BLaER1 treated with 17β-estradiol and CSF1 and Interleukin-3, amounts not matched to agents 10 nM and 100 nM (cell line): ENCODE data around the gene DLX1.
A peak's percentile ranks its signal among the peaks of the same experiment; 100 is the strongest.

Experiments used
- H3K27ac ChIP-seq, 11 experiments: shearing (Covaris generic); formaldehyde crosslinking; 2 replicates each; pipeline ENCODE4 v1.8.1; 2022
- H3K27me3 ChIP-seq, 11 experiments: shearing (Covaris generic); formaldehyde crosslinking; 2 replicates each; pipeline ENCODE4 v1.8.1; 2022
- H3K36me3 ChIP-seq, 11 experiments: shearing (Covaris generic); formaldehyde crosslinking; 2 replicates each; pipeline ENCODE4 v1.8.1; 2022
- H3K4me1 ChIP-seq, 10 experiments: shearing (Covaris generic); formaldehyde crosslinking; 2 replicates each; pipeline ENCODE4 v1.8.1; 2022
- H3K4me2 ChIP-seq, 11 experiments: shearing (Covaris generic); formaldehyde crosslinking; 2 replicates each; pipeline ENCODE4 v1.8.1; 2022
- H3K4me3 ChIP-seq, 10 experiments: shearing (Covaris generic); formaldehyde crosslinking; 2 replicates each; pipeline ENCODE4 v1.8.1; 2022
- H3K9ac ChIP-seq, 11 experiments: shearing (Covaris generic); formaldehyde crosslinking; 2 replicates each; pipeline ENCODE4 v1.8.1; 2022
- H3K9me3 ChIP-seq, 11 experiments: shearing (Covaris generic); formaldehyde crosslinking; replicated peaks in 1 of 11; 2 replicates each; pipeline ENCODE4 v1.8.1; 2022
- H4K20me1 ChIP-seq, 11 experiments: shearing (Covaris generic); formaldehyde crosslinking; 2 replicates each; pipeline ENCODE4 v1.8.1; 2022
- Cebpa-rat ChIP-seq, 11 experiments: shearing (Covaris generic); IDR thresholded peaks; 2 replicates each; pipeline ENCODE4 v1.8.1; 2022

DLX1 gene

GRCh38 chr2:172094294-172095145 is 9.2 kb downstream of the DLX1 start:
- peaks cover 10 to 42% (median 33%) of the 10 kb centered on the region in 10 experiments for H3K4me1 ChIP-seq
- peak overlapping the region in 3 of 11 experiments; percentile 35 to 53 (median 39); a peak in 3 of 22 replicates for H3K9ac ChIP-seq
- peaks cover 0 to 98% (median 93%) of the 10 kb centered on the region in 11 experiments; a peak in 20 of 22 replicates for H4K20me1 ChIP-seq
- no peak for TF ChIP-seq Cebpa-rat (IDR thresholded peaks at IDR 0.05)
- peak overlapping the region in 9 of 10 experiments; percentile 41 to 67 (median 50); a peak in 17 of 20 replicates for H3K4me3 ChIP-seq
- peaks cover 100% of the 10 kb centered on the region in 11 experiments for H3K27me3 ChIP-seq
- no peak overlapping the region for H3K27ac ChIP-seq
- H3K36me3 ChIP-seq, result no peaks in the 10 kb centered on the region
- peak overlapping the region; percentile 52 to 99 (median 79) for H3K4me2 ChIP-seq
- no peaks in the 10 kb centered on the region for H3K9me3 ChIP-seq

- Histone ChIP-seq H3K4me2 (peak overlapping the region; percentile 52 to 99 (median 79)), H3K27me3 (peaks cover 100% of the 10 kb centered on the region in 11 experiments), H3K4me3 (peak overlapping the region; percentile 1 to 67 (median 50); a peak in 19 of 20 replicates), H3K36me3 (no peaks in the 10 kb centered on the region), H3K27ac (no peak overlapping the region), H3K9me3 (no peaks in the 10 kb centered on the region), H3K4me1 (peaks cover 16 to 50% (median 38%) of the 10 kb centered on the region in 10 experiments), H3K9ac (peak overlapping the region in 3 of 11 experiments; percentile 35 to 53 (median 39); a peak in 3 of 22 replicates), H4K20me1 (peaks cover 0 to 98% (median 93%) of the 10 kb centered on the region in 11 experiments; a peak in 20 of 22 replicates)
- TF ChIP-seq Cebpa-rat (IDR thresholded peaks at IDR 0.05), result no peak
Measured at GRCh38 chr2:172095146-172095904, 10.0 kb downstream of the DLX1 start.

GRCh38 chr2:172095905-172096625 is 10.8 kb downstream of the DLX1 start:
- Histone ChIP-seq H3K4me1 (peaks cover 24 to 58% (median 45%) of the 10 kb centered on the region in 10 experiments), H3K4me2 (peak overlapping the region; percentile 52 to 99 (median 79); a peak in 18 of 22 replicates), H3K4me3 (peak overlapping the region in 6 of 10 experiments; percentile 1 to 67 (median 50); a peak in 8 of 20 replicates), H3K27ac (no peak overlapping the region), H4K20me1 (peaks cover 0 to 99% (median 95%) of the 10 kb centered on the region in 11 experiments; a peak in 20 of 22 replicates), H3K9me3 (no peaks in the 10 kb centered on the region), H3K36me3 (no peaks in the 10 kb centered on the region), H3K27me3 (peaks cover 100% of the 10 kb centered on the region in 11 experiments), H3K9ac (no peak overlapping the region)
- TF ChIP-seq Cebpa-rat (IDR thresholded peaks at IDR 0.05), result no peak

- no peak for TF ChIP-seq Cebpa-rat (IDR thresholded peaks at IDR 0.05)
Measured at GRCh38 chr2:172096626-172097547, 11.6 kb downstream of the DLX1 start.

GRCh38 chr2:172097557-172098131 is 12.3 kb downstream of the DLX1 start:
- Histone ChIP-seq H3K36me3 (no peaks in the 10 kb centered on the region), H3K4me1 (peaks cover 38 to 72% (median 60%) of the 10 kb centered on the region in 10 experiments), H3K4me3 (no peak overlapping the region), H3K4me2 (peak overlapping the region in 2 of 11 experiments; percentile 89 to 99; a peak in 2 of 22 replicates), H3K9ac (no peak overlapping the region), H4K20me1 (peaks cover 6 to 99% (median 96%) of the 10 kb centered on the region in 11 experiments; a peak in 20 of 22 replicates), H3K9me3 (no peaks in the 10 kb centered on the region), H3K27me3 (peaks cover 100% of the 10 kb centered on the region in 11 experiments), H3K27ac (no peak overlapping the region)
- TF ChIP-seq Cebpa-rat (IDR thresholded peaks at IDR 0.05), result no peak

More at GRCh38 chr2:172096626-172097547, 11.6 kb downstream of the DLX1 start:
- Histone ChIP-seq H3K9ac (no peak overlapping the region), H3K9me3 (no peaks in the 10 kb centered on the region), H4K20me1 (peaks cover 6 to 100% (median 98%) of the 10 kb centered on the region in 11 experiments; a peak in 20 of 22 replicates), H3K4me3 (peak overlapping the region in 5 of 10 experiments; percentile 3 to 44 (median 41); a peak in 8 of 20 replicates), H3K4me2 (peak overlapping the region; percentile 15 to 99 (median 50); a peak in 20 of 22 replicates), H3K27me3 (peaks cover 100% of the 10 kb centered on the region in 11 experiments), H3K4me1 (peaks cover 32 to 66% (median 54%) of the 10 kb centered on the region in 10 experiments), H3K36me3 (no peaks in the 10 kb centered on the region), H3K27ac (no peak overlapping the region)

GRCh38 chr2:172098287-172098649 is 13.0 kb downstream of the DLX1 start:
- Histone ChIP-seq H3K36me3 (no peaks in the 10 kb centered on the region), H3K9me3 (no peaks in the 10 kb centered on the region), H3K4me2 (peak overlapping the region in 3 of 11 experiments; percentile 76 to 94 (median 85); a peak in 3 of 22 replicates), H3K9ac (no peak overlapping the region), H4K20me1 (peaks cover 6 to 98% (median 93%) of the 10 kb centered on the region in 11 experiments; a peak in 20 of 22 replicates), H3K4me1 (peaks cover 43 to 77% (median 64%) of the 10 kb centered on the region in 10 experiments), H3K27ac (no peak overlapping the region), H3K4me3 (no peak overlapping the region), H3K27me3 (peaks cover 99 to 100% (median 100%) of the 10 kb centered on the region in 11 experiments)
- no peak for TF ChIP-seq Cebpa-rat (IDR thresholded peaks at IDR 0.05)
